Measurements from ENCODE around the gene CDC20B. TPM values are rescaled to one million over a fixed set of nuclear protein-coding genes. Genes with fewer than 3 reads are reported as not detected.
"Not testable (repeated sequence)": the region's sequence is repeated elsewhere in the genome, so short reads cannot be mapped to it uniquely, and the experiment has no call there.

The CDC20B gene
- total RNA-seq, 4 donors from 2014 or later, result not detected

DNA sequence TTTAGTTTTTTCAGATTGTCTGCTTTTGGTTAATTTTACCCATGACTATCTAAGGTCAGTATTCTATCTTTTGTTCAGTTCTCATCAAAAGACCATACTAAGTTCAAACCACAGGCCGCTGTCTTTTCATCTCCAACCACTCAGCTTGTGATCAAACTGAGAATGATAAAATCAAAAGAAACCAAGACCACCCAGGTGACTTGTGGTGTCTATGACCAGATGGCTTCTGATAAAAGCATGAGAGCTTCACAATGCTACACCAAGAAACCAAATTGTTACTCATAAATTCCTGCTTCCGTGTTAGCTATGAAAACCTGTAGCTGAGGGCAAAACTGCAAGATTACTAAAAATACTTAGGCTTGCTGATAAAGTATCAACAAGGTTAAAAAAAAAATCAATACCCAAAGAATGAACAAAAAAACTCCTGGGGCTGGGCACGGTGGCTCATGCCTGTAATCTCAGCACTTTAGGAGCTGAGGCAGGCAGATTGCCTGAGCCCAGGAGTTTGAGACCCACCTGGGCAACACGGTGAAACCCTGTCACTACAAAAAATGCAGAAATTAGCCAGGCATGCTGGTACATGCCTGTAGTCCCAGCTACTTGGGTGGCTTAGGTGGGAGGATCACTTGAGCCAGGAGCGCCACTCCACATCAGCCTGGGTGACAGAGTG is 38.8 kb downstream of the CDC20B start:
- DNase-seq (ENCODE audit: low spot score) (no peak), ATAC-seq (ENCODE audit: low FRiP score) (no peak)
- TF ChIP-seq, protein P1, sequence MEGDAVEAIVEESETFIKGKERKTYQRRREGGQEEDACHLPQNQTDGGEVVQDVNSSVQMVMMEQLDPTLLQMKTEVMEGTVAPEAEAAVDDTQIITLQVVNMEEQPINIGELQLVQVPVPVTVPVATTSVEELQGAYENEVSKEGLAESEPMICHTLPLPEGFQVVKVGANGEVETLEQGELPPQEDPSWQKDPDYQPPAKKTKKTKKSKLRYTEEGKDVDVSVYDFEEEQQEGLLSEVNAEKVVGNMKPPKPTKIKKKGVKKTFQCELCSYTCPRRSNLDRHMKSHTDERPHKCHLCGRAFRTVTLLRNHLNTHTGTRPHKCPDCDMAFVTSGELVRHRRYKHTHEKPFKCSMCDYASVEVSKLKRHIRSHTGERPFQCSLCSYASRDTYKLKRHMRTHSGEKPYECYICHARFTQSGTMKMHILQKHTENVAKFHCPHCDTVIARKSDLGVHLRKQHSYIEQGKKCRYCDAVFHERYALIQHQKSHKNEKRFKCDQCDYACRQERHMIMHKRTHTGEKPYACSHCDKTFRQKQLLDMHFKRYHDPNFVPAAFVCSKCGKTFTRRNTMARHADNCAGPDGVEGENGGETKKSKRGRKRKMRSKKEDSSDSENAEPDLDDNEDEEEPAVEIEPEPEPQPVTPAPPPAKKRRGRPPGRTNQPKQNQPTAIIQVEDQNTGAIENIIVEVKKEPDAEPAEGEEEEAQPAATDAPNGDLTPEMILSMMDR (IDR thresholded peaks at IDR 0.05), result no peak

GRCh38 chr5:55123365-55123764 is 49.6 kb downstream of the CDC20B start:
- TF ChIP-seq, protein P1 (IDR thresholded peaks at IDR 0.05), result no peak
- no peak for DNase-seq (ENCODE audit: low spot score)
- no peak for ATAC-seq (ENCODE audit: low FRiP score)

GRCh38 chr5:55114061-55114460 is 58.9 kb downstream of the CDC20B start:
- DNase-seq (ENCODE audit: low spot score), result no peak
- TF ChIP-seq, protein P1 (IDR thresholded peaks at IDR 0.05), result no peak
- no peak for ATAC-seq (ENCODE audit: low FRiP score)

GRCh38 chr5:55113327-55113726 is 59.6 kb downstream of the CDC20B start:
- ATAC-seq (ENCODE audit: low FRiP score) (no peak), DNase-seq (ENCODE audit: low spot score) (no peak)
- TF ChIP-seq, protein P1 (IDR thresholded peaks at IDR 0.05), result no peak

- ATAC-seq (ENCODE audit: low FRiP score) (no peak), DNase-seq (ENCODE audit: low spot score) (no peak)
- TF ChIP-seq, protein P1 (IDR thresholded peaks at IDR 0.05), result no peak
Observed at GRCh38 chr5:55110217-55110616, 62.8 kb downstream of the CDC20B start.

- TF ChIP-seq, protein P1 (IDR thresholded peaks at IDR 0.05), result no peak
- ATAC-seq (ENCODE audit: low FRiP score) (no peak), DNase-seq (ENCODE audit: low spot score) (no peak)
Observed at GRCh38 chr5:55108661-55109060, 64.3 kb downstream of the CDC20B start.

DNA sequence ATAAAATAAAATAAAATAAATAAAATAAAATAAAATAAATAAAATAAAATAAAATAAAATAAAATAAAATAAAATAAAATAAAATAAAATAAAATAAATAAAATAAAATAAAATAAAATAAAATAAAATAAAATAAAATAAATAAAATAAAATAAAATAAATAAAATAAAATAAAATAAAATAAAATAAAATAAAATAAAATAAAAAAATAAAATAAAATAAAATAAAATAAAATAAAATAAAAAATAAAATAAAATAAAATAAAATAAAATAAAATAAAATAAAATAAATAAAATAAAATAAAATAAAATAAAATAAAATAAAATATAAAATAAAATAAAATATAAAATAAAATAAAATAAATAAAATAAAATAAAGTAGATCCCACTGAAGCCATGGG is 67.0 kb downstream of the CDC20B start:
- not testable (repeated sequence) for DNase-seq (ENCODE audit: low spot score); ATAC-seq (ENCODE audit: low FRiP score)
